K562 (cell line): Measurements from ENCODE around the gene IMP4. TPM values are rescaled to one million over a fixed set of nuclear protein-coding genes. Genes with fewer than 3 reads are reported as not detected.

Experiments used
- FOXA1 ChIP-seq: fragments of 450-650 bp; IDR thresholded peaks from 2 replicates; pipeline ENCODE4 v1.6.1; 2016; ENCODE audit warnings: mild to moderate bottlenecking, borderline replicate concordance
- LCOR ChIP-seq: sonication (generic); formaldehyde crosslinking; IDR thresholded peaks from 2 replicates; pipeline ENCODE4 v1.8.0; 2022; ENCODE audit warnings: mild to moderate bottlenecking, missing genetic modification reagents
- MNT ChIP-seq, 2 experiments: fragments of 450-650 bp; conservative IDR thresholded peaks; 2 replicates each; pipeline ENCODE4 v1.6.1; 2017; ENCODE audit warnings: mild to moderate bottlenecking in 2 of 2, moderate library complexity in 2 of 2
- NFIX ChIP-seq: fragments of 250-450 bp; sonication (Bioruptor Pico); IDR thresholded peaks from 2 replicates; pipeline ENCODE4 v1.4.0; 2020; ENCODE audit warnings: low read depth, mild to moderate bottlenecking, moderate library complexity
- NR2C1 ChIP-seq, 2 experiments: fragments of 450-650 bp; IDR thresholded peaks; 2 replicates each; pipeline ENCODE4 v1.6.1; 2017; ENCODE audit warnings: mild to moderate bottlenecking in 2 of 2, antibody characterized with exemption in 1 of 2, inconsistent platforms in 1 of 2, missing compliant biosample characterization in 1 of 2, missing genetic modification characterization in 1 of 2
- PATZ1 ChIP-seq: fragments of 250-450 bp; sonication (Bioruptor Pico); IDR thresholded peaks from 2 replicates; pipeline ENCODE4 v1.5.0; 2020; ENCODE audit warnings: mild to moderate bottlenecking, borderline replicate concordance
- RBM22 ChIP-seq: fragments of 200-400 bp; formaldehyde crosslinking; IDR thresholded peaks from 2 replicates; pipeline ENCODE4 v1.6.1; 2018; ENCODE audit warnings: low read length, low read depth; ENCODE audit not compliant: poor library complexity, severe bottlenecking
- ZBTB40 ChIP-seq, 2 experiments: fragments of 450-650 bp in 1 of 2; sonication (generic) in 1 of 2; formaldehyde crosslinking in 1 of 2; IDR thresholded peaks; 2 replicates each; pipeline versions ENCODE4 v1.7.1 to v1.9.0; 2016 to 2022; ENCODE audit warnings: inconsistent platforms in 1 of 2, mild to moderate bottlenecking in 1 of 2, missing genetic modification reagents in 1 of 2
- ZEB2 ChIP-seq: fragments of 450-650 bp; IDR thresholded peaks from 2 replicates; pipeline ENCODE4 v1.6.1; 2016
- ZKSCAN3 ChIP-seq: fragments of 250-450 bp; sonication (Bioruptor Pico); IDR thresholded peaks from 2 replicates; pipeline ENCODE4 v1.4.0; 2020
- ZNF175 ChIP-seq: fragments of 200-800 bp; sonication (Bioruptor generic); IDR thresholded peaks from 2 replicates; pipeline ENCODE4 v1.6.1; 2016; ENCODE audit warnings: low read depth, mild to moderate bottlenecking, missing genetic modification characterization, missing compliant biosample characterization
- ZNF507 ChIP-seq: conservative IDR thresholded peaks from 2 replicates; pipeline ENCODE4 v1.6.1; 2017; ENCODE audit warnings: missing genetic modification characterization, missing compliant biosample characterization
- polyA plus RNA-seq, 8 experiments: library from polyadenylated mRNA; depleted of rRNA in 4 of 8; stranded (reverse) in 5 of 8; unstranded in 3 of 8; fragments of >200 nt; fragmentation: Nextera tagmentation in 2 of 8; fragmentation: Illumina TruSeq in 1 of 8; extraction: Ambion mirVana in 2 of 8; extraction: Trizol in 1 of 8; gene quantifications; 2 replicates each; pipeline versions ENCODE4 v1.2.1 to v1.2.3, GENCODE V29; 2011 to 2014; ENCODE audit warnings: inconsistent platforms in 1 of 8, missing spikeins in 1 of 8
- total RNA-seq, 7 experiments: library from RNA; depleted of rRNA in 6 of 7; stranded (reverse); fragments of >200 nt in 6 of 7; fragmentation: Illumina TruSeq in 2 of 7; extraction: Trizol in 2 of 7; gene quantifications; 2 replicates each; pipeline versions ENCODE4 v1.2.1 to v1.2.3, GENCODE V29; 2011 to 2021; ENCODE audit warnings: low replicate concordance in 1 of 7

The IMP4 gene
- total and polyA plus RNA-seq, 9 of the 15 experiments (the other 6 are each of a cell fraction or from before 2014, with no cell fraction given), result 35.4 to 209 (median 100.0) TPM

- TF ChIP-seq RBM22 (no peak), LCOR (CRISPR knock-in tag) (peak; percentile 63; the same call in 1 of the 2 replicates), ZKSCAN3 (CRISPR knock-in tag) (no peak), NFIX (CRISPR knock-in tag) (no peak), NR2C1 (IDR thresholded peaks at IDR 0.05) (peak; percentile 86), NR2C1 (tag; IDR thresholded peaks at IDR 0.05) (peak; percentile 70; the same call in 1 of the 2 replicates), ZBTB40 (IDR thresholded peaks at IDR 0.05) (peak; percentile 86), ZBTB40 (CRISPR knock-in tag; IDR thresholded peaks at IDR 0.05) (no peak), ZEB2 (peak; percentile 39; the same call in 1 of the 2 replicates), PATZ1 (CRISPR knock-in tag) (no peak), MNT (conservative IDR thresholded peaks at IDR 0.05) (peak; percentile 99), ZNF507 (tag) (no peak), FOXA1 (no peak), ZNF175 (CRISPR knock-in tag) (peak; percentile 67; the same call in 1 of the 2 replicates)
Observed at GRCh38 chr2:130342533-130343275, at the start of gene IMP4 (continued).
